ENCODE measurements around the gene CCDC6.

CCDC6 gene

GRCh38 chr10:59839576-59839975 lies 66.8 kb downstream of the CCDC6 start:
- H3K4me3 ChIP-seq (ENCODE audit: low read depth, low read length) = no peak overlapping the region
- TF ChIP-seq CTCF (IDR thresholded peaks at IDR 0.05; ENCODE audit: borderline replicate concordance, insufficient read depth, low read depth, low read length) = no peak

GRCh38 chr10:59838085-59838789 lies 68.1 kb downstream of the CCDC6 start:
- no peak for TF ChIP-seq CTCF (IDR thresholded peaks at IDR 0.05; ENCODE audit: borderline replicate concordance, insufficient read depth, low read depth, low read length)
- H3K4me3 ChIP-seq (ENCODE audit: low read depth, low read length) = no peak overlapping the region

- TF ChIP-seq CTCF (IDR thresholded peaks at IDR 0.05; ENCODE audit: borderline replicate concordance, insufficient read depth, low read depth, low read length) = peak; percentile 17; the same call in 1 of the 2 replicates
- no peak overlapping the region for H3K4me3 ChIP-seq (ENCODE audit: low read depth, low read length)
Measured at GRCh38 chr10:59833810-59834209, 72.5 kb downstream of the CCDC6 start.

GRCh38 chr10:59832506-59832905 lies 73.8 kb downstream of the CCDC6 start:
- no peak for TF ChIP-seq CTCF (IDR thresholded peaks at IDR 0.05; ENCODE audit: borderline replicate concordance, insufficient read depth, low read depth, low read length)

GRCh38 chr10:59831658-59832503 lies 74.5 kb downstream of the CCDC6 start:
- no peak overlapping the region for H3K4me3 ChIP-seq (ENCODE audit: low read depth, low read length)
- no peak for TF ChIP-seq CTCF (IDR thresholded peaks at IDR 0.05; ENCODE audit: borderline replicate concordance, insufficient read depth, low read depth, low read length)

More at GRCh38 chr10:59832506-59832905, 73.8 kb downstream of the CCDC6 start:
- no peak overlapping the region for H3K4me3 ChIP-seq (ENCODE audit: low read depth, low read length)

- TF ChIP-seq CTCF (IDR thresholded peaks at IDR 0.05; ENCODE audit: borderline replicate concordance, insufficient read depth, low read depth, low read length) = peak; percentile 58; the same call in 1 of the 2 replicates
- no peak overlapping the region for H3K4me3 ChIP-seq (ENCODE audit: low read depth, low read length)
Measured at GRCh38 chr10:59830601-59831259, 75.6 kb downstream of the CCDC6 start.

Measured in GM12875 (cell line).